GM13977 (cell line): ENCODE measurements around the gene LRP6.
A peak's percentile ranks its signal among the peaks of the same experiment; 100 is the strongest.

ENCODE experiments used
- DNase-seq: peaks from one replicate; pipeline ENCODE4 v3.0.0; 2012; ENCODE audit warnings: low spot score
- in situ Hi-C: fragments of 300-500 bp; cut with MboI; formaldehyde crosslinking; loops from one replicate; pipeline ENCODE4 v1.12.0; 2022; ENCODE audit warnings: low sequenced_read_pairs, low pct_unique_long_range_greater_than_20kb, mixed read lengths, inconsistent platforms; ENCODE audit not compliant: unreplicated experiment
- TF ChIP-seq, protein P1 (sequence below): IDR thresholded peaks from 2 replicates; pipeline ENCODE4 v1.5.1; 2012; ENCODE audit warnings: mild to moderate bottlenecking, control low read depth; ENCODE audit not compliant: insufficient read depth; ENCODE audit errors: extremely low read depth, missing control alignments

LRP6 gene

DNA sequence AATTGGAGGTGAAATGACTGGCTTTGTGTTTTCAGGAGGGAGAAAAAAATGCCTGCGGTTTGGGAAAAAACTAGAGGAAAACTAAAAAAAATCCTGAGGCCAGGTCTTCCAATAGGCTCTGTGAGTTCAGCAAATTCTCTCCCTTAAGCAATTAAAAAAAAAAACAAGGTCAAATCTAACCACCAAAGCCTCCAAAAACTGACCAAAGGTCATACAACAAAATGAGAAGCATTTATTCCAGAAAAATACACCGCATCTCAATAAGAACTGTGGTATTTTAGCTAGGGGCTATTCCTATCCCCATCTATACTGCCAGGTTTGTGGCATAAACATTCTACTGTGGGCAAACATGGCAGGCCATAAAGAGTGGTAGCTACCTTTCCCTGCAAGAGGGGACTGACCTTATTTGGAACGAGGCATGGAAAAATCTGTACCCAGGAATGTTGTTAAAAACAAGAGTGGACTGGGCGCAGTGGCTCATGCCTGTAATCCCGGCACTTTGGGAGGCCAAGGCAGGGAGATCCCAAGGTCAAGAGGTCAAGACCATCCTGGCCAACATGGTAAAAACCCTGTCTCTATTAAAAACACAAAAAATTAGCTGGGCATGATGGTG is 60.0 kb downstream of the LRP6 start:
- in situ Hi-C loops, result no loop called here
- TF ChIP-seq, protein P1, sequence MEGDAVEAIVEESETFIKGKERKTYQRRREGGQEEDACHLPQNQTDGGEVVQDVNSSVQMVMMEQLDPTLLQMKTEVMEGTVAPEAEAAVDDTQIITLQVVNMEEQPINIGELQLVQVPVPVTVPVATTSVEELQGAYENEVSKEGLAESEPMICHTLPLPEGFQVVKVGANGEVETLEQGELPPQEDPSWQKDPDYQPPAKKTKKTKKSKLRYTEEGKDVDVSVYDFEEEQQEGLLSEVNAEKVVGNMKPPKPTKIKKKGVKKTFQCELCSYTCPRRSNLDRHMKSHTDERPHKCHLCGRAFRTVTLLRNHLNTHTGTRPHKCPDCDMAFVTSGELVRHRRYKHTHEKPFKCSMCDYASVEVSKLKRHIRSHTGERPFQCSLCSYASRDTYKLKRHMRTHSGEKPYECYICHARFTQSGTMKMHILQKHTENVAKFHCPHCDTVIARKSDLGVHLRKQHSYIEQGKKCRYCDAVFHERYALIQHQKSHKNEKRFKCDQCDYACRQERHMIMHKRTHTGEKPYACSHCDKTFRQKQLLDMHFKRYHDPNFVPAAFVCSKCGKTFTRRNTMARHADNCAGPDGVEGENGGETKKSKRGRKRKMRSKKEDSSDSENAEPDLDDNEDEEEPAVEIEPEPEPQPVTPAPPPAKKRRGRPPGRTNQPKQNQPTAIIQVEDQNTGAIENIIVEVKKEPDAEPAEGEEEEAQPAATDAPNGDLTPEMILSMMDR, result no peak

DNA sequence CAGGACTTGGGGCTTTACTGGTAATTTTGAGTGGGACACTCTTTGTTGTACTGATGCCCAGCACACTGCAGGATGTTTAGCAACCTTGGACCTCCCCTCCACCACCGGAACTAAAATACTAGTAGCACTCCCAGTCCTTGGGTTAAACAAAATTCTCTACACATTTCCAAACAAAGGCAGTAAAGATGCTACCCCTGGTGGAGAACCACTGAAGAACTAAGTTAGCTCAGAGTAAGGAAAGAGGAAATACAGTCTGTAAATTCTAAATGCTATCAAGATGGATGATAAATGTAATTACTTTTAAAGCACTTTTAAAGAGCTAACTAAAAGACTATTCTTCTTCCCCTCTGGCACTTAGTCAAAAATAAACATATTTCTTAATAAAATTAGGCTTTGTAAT is 64.1 kb downstream of the LRP6 start:
- in situ Hi-C loops, result no loop called here
- DNase-seq, result no peak
- TF ChIP-seq, protein P1, result no peak

More for the DNA sequence above, 60.0 kb downstream of the LRP6 start:
- DNase-seq, result no peak

DNA sequence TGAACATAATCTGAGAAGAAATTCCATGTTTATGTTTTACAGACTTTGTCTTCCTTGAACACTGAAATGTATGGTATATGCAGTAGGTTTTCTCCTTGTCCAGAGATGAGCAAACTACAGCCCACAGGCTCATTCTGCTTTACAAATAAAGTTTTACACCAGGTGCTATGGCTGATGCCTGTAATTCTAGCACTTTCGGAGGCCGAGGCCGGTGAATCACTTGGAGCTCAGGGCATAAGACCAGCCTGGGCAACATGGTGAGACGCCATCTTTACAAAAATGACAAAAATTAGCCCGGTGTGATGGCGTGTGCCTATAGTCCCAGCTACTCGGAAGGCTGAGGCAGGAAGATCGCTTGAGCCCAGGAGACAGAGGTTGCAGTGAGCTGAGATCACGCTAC is 64.7 kb downstream of the LRP6 start:
- TF ChIP-seq, protein P1, result no peak
- DNase-seq, result no peak
- in situ Hi-C loops, result no loop called here

DNA sequence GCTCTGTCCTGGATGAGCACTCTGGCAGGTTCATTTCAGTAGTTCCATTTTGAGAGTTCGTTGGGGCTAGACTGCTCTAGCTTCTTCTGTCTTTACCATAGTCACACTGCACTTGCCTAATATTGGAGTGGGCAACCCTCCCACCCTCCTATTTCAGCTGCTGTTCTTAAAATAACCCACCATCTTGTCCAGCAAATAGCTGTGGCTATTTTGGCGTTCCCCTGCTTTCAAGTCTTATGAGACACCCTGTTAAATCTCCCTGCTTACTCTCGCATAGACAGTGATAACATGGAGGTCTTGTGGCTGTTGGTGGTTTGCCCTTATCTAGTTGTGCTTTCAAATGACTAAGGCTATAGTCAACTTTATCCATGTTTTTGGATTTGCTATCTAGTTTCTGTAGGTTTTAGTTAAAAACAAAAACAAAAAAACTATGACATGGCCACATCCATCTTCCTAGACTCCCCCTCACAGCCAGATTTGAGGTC is 65.5 kb downstream of the LRP6 start:
- in situ Hi-C loops, result no loop called here
- peak; percentile 20 for DNase-seq
- TF ChIP-seq, protein P1, result no peak

DNA sequence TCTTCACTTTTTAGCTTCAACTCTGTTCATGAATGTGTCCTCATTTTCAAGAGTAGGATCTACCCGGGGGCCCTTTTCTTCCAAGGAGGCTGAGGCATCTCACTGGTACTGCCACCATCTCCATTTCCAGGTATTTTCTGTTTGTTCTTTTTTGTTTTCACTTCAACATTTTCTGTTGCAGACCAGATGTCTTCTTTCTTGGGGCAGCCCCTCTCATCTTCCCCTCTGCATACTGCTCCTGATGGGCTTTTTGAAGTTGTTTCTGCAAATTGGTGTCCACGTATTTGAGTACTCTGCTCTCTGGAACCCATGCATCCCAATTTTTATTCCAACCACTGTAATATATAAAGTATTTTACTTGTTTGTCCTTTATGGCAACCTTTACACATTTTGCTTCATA is 66.5 kb downstream of the LRP6 start:
- no peak for DNase-seq
- TF ChIP-seq, protein P1, result no peak
- in situ Hi-C loops, result no loop called here

DNA sequence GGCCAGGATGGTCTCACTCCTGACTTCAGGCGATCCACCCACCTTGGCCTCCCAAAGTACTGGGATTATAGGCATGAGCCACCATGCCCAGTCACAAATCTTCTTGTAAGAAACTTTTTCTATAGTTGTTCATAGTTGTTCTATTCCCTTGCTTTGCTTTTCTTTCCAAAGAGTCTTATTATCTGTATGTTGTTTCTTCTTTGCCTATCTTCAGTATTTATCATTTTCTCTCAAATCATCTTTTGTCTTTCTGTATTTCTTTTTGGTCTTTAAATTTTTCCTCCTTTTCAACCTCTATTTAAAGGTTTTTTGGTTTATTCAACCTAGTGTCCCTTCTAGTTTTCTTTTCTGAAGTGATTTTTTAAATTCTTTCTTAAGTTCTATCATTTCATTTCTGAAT is 68.7 kb downstream of the LRP6 start:
- DNase-seq, result no peak
- in situ Hi-C loops, result no loop called here
- TF ChIP-seq, protein P1, result no peak

DNA sequence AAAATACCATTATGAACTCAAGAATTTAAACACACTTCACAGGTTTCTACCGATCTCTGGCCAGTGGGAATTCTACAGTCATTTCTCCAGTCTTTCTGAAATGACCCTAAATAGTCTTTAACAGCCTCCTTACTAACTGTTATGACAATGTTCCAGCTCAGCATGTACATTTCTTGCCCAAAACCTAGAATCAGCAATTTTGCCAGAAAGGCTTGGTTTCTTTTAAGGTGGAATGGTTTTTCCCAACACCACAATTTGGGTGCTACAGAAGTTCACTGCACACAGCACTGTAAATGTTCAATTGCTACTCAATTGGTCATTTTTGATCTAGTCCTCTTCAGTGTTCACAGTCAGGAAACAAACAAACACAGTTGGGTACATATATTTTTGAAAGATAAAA is 69.7 kb downstream of the LRP6 start:
- TF ChIP-seq, protein P1, result no peak
- in situ Hi-C loops, result no loop called here
- DNase-seq, result no peak
